Keratinocyte (primary cell): ENCODE results near the gene BTLA. TPM values are rescaled to one million over a fixed set of nuclear protein-coding genes. Genes with fewer than 3 reads are reported as not detected.

Experiments
- DNase-seq: peaks from one replicate; pipeline ENCODE4 v3.0.0-alpha.2; 2011; ENCODE audit warnings: low read depth, missing footprints, low spot score
- FAIRE-seq: peaks from 2 replicates; lab custom pipeline; 2011; peaks lifted over from hg19 to GRCh38; lab: Jason Lieb, UNC
- H2AFZ ChIP-seq: 2 replicates; pipeline ENCODE4 v1.6.0; 2012; ENCODE audit warnings: low read length, control low read depth, inconsistent platforms; ENCODE audit not compliant: control insufficient read depth
- H3K27ac ChIP-seq: 2 replicates; pipeline ENCODE4 v1.5.1; 2011; ENCODE audit warnings: low read length; ENCODE audit not compliant: control insufficient read depth, insufficient read depth
- H3K27me3 ChIP-seq: 3 replicates; pipeline ENCODE4 v1.6.0; 2011; ENCODE audit warnings: low read length; ENCODE audit not compliant: control insufficient read depth, insufficient read depth; ENCODE audit errors: extremely low read depth
- H3K36me3 ChIP-seq, 2 experiments: 2 replicates in 1 of 2; 3 replicates in 1 of 2; pipeline ENCODE4 v1.5.1; 2011; ENCODE audit warnings: low read length in 2 of 2, mild to moderate bottlenecking in 1 of 2; ENCODE audit not compliant: control insufficient read depth in 2 of 2, insufficient read depth in 2 of 2; ENCODE audit errors: extremely low read depth in 1 of 2
- H3K4me1 ChIP-seq: 3 replicates; pipeline ENCODE4 v1.5.1; 2011; ENCODE audit warnings: low read length; ENCODE audit not compliant: control insufficient read depth, insufficient read depth; ENCODE audit errors: extremely low read depth
- H3K4me2 ChIP-seq: 3 replicates; pipeline ENCODE4 v1.6.0; 2011; ENCODE audit warnings: low read depth, low read length; ENCODE audit not compliant: control insufficient read depth, insufficient read depth; ENCODE audit errors: extremely low read depth
- H3K4me3 ChIP-seq, 3 experiments: fragments of 200-600 bp in 1 of 3; sonication (generic) in 1 of 3; 2 replicates in 2 of 3; 3 replicates in 1 of 3; pipeline ENCODE4 v1.5.1; 2011 to 2016; ENCODE audit warnings: low read length in 3 of 3, mild to moderate bottlenecking in 3 of 3, control low read depth in 2 of 3, inconsistent platforms in 1 of 3, low read depth in 1 of 3, mixed read lengths in 1 of 3, mixed run types in 1 of 3, moderate library complexity in 1 of 3; ENCODE audit not compliant: control insufficient read depth in 2 of 3, insufficient read depth in 2 of 3; ENCODE audit errors: extremely low read depth in 1 of 3
- H3K79me2 ChIP-seq: 2 replicates; pipeline ENCODE4 v1.6.0; 2012; ENCODE audit warnings: low read length; ENCODE audit not compliant: control insufficient read depth, insufficient read depth
- H3K9ac ChIP-seq: 3 replicates; pipeline ENCODE4 v1.6.0; 2011; ENCODE audit warnings: low read length; ENCODE audit not compliant: control insufficient read depth, insufficient read depth; ENCODE audit errors: extremely low read depth
- H3K9me1 ChIP-seq: 3 replicates; pipeline ENCODE4 v1.6.0; 2011; ENCODE audit warnings: low read length; ENCODE audit not compliant: control insufficient read depth, insufficient read depth; ENCODE audit errors: extremely low read depth
- H3K9me3 ChIP-seq: 2 replicates; pipeline ENCODE4 v1.5.1; 2012; ENCODE audit warnings: low read depth, low read length; ENCODE audit not compliant: control insufficient read depth
- H4K20me1 ChIP-seq: 3 replicates; pipeline ENCODE4 v1.6.0; 2011; ENCODE audit warnings: low read length; ENCODE audit not compliant: control insufficient read depth, insufficient read depth; ENCODE audit errors: extremely low read depth
- CTCF ChIP-seq, 3 experiments: IDR thresholded peaks in 1 of 3; conservative IDR thresholded peaks in 1 of 3; optimal IDR thresholded peaks in 1 of 3; 2 replicates in 2 of 3; 3 replicates in 1 of 3; pipeline versions ENCODE3 to v1.5.1; 2011; ENCODE audit warnings: low read length in 3 of 3, mild to moderate bottlenecking in 3 of 3, moderate library complexity in 2 of 3, control low read depth in 1 of 3, inconsistent platforms in 1 of 3; ENCODE audit not compliant: insufficient read depth in 2 of 3; ENCODE audit errors: extremely low read depth in 1 of 3
- EZH2 ChIP-seq: IDR thresholded peaks from one replicate; pipeline ENCODE4 v1.6.1; 2012; ENCODE audit warnings: inconsistent platforms, mild to moderate bottlenecking, low read length, moderate library complexity
- dilution Hi-C: fragments of 300-500 bp; cut with MboI; formaldehyde crosslinking; loops from one replicate; pipeline ENCODE4 v1.7.0; 2020; ENCODE audit warnings: low sequenced_read_pairs; ENCODE audit not compliant: extremely low pct_ligation_motif_present
- polyA plus RNA-seq, 5 experiments: library from polyadenylated mRNA; depleted of rRNA in 3 of 5; stranded (reverse) in 3 of 5; stranded (forward) in 1 of 5; unstranded in 1 of 5; fragments of >200 nt; gene quantifications; 1 replicate in 1 of 5; 2 replicates in 3 of 5; 3 replicates in 1 of 5; pipeline versions ENCODE4 v1.2.1 to v1.2.3, GENCODE V29; 2011 to 2012; ENCODE audit warnings: missing spikeins in 2 of 5, low read depth in 1 of 5, low replicate concordance in 1 of 5

BTLA gene
- polyA plus RNA-seq, 1 donor (not counting 4 experiments of a cell fraction or from before 2014, with no cell fraction given) = 0.08 TPM

GRCh38 chr3:112448939-112449338 lies 50.3 kb downstream of the BTLA start:
- H3K27ac ChIP-seq = no peak overlapping the region
- no peaks in the 10 kb centered on the region for H3K9me3 ChIP-seq
- no peak overlapping the region for H3K4me3 ChIP-seq
- H4K20me1 ChIP-seq = no peaks in the 10 kb centered on the region
- no peak overlapping the region for H2AFZ ChIP-seq
- dilution Hi-C loops = no loop called here
- no peaks in the 10 kb centered on the region for H3K27me3 ChIP-seq
- no peaks in the 10 kb centered on the region for H3K9me1 ChIP-seq
- H3K36me3 ChIP-seq = no peaks in the 10 kb centered on the region
- DNase-seq (no peak), FAIRE-seq (no peak)
- H3K9ac ChIP-seq = no peak overlapping the region
- H3K4me1 ChIP-seq = no peaks in the 10 kb centered on the region
- H3K79me2 ChIP-seq = no peaks in the 10 kb centered on the region
- no peak overlapping the region for H3K4me2 ChIP-seq
- no peak for TF ChIP-seq EZH2
- TF ChIP-seq CTCF (optimal IDR thresholded peaks at IDR 0.05 in 1 of 3, IDR thresholded peaks at IDR 0.05 in 1 of 3, conservative IDR thresholded peaks at IDR 0.05 in 1 of 3; ENCODE audit: extremely low read depth in 1 of 3, insufficient read depth in 2 of 3, low read length in 3 of 3) = no peak

GRCh38 chr3:112446343-112446742 lies 52.9 kb downstream of the BTLA start:
- H3K4me3 ChIP-seq = no peak overlapping the region
- DNase-seq (no peak), FAIRE-seq (no peak)
- no peaks in the 10 kb centered on the region for H3K9me3 ChIP-seq
- H3K4me1 ChIP-seq = no peaks in the 10 kb centered on the region
- TF ChIP-seq CTCF (optimal IDR thresholded peaks at IDR 0.05 in 1 of 3, IDR thresholded peaks at IDR 0.05 in 1 of 3, conservative IDR thresholded peaks at IDR 0.05 in 1 of 3; ENCODE audit: extremely low read depth in 1 of 3, insufficient read depth in 2 of 3, low read length in 3 of 3) = no peak
- no peak for TF ChIP-seq EZH2
- no peaks in the 10 kb centered on the region for H3K9me1 ChIP-seq
- H4K20me1 ChIP-seq = no peaks in the 10 kb centered on the region
- H3K9ac ChIP-seq = no peak overlapping the region
- dilution Hi-C loops = no loop called here
- H3K27me3 ChIP-seq = no peaks in the 10 kb centered on the region
- no peak overlapping the region for H3K4me2 ChIP-seq
- no peak overlapping the region for H3K27ac ChIP-seq
- H3K36me3 ChIP-seq = no peaks in the 10 kb centered on the region
- no peaks in the 10 kb centered on the region for H3K79me2 ChIP-seq
- no peak overlapping the region for H2AFZ ChIP-seq
